ENCODE results near the gene YBEY.
"Not testable (repeated sequence)": the region's sequence is repeated elsewhere in the genome, so short reads cannot be mapped to it uniquely, and the experiment has no call there.

YBEY gene

DNA sequence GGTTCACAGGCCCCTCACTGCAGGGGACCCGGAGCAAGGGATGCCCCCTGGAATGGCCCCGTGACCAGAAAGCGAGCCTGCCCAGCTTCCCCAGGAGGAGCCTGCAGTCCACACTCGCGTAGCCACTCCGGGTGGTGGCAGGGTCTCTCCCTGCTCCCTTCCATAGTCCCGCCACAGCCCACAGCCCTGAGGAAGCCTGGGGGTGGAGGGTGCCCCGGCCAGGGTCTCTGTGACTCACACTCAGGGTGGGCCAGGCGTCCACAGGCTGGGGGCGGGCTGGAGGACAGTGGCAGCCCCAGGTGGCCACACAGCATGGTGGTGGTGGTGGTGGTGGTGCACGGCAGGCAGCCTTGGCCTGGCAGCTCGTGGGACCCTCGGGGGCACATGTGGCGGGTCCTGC lies 15.6 kb downstream of the YBEY start:
- no peak for DNase-seq (ENCODE audit: low read depth, low spot score)
- POLR2A ChIA-PET = no interaction called here
- H3K4me3 ChIP-seq (ENCODE audit: low read depth, low read length) = no peak overlapping the region
- CTCF ChIA-PET = no interaction called here
- TF ChIP-seq, protein P1, sequence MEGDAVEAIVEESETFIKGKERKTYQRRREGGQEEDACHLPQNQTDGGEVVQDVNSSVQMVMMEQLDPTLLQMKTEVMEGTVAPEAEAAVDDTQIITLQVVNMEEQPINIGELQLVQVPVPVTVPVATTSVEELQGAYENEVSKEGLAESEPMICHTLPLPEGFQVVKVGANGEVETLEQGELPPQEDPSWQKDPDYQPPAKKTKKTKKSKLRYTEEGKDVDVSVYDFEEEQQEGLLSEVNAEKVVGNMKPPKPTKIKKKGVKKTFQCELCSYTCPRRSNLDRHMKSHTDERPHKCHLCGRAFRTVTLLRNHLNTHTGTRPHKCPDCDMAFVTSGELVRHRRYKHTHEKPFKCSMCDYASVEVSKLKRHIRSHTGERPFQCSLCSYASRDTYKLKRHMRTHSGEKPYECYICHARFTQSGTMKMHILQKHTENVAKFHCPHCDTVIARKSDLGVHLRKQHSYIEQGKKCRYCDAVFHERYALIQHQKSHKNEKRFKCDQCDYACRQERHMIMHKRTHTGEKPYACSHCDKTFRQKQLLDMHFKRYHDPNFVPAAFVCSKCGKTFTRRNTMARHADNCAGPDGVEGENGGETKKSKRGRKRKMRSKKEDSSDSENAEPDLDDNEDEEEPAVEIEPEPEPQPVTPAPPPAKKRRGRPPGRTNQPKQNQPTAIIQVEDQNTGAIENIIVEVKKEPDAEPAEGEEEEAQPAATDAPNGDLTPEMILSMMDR (IDR thresholded peaks at IDR 0.05; ENCODE audit: insufficient read depth, low read length, missing control alignments) = no peak

DNA sequence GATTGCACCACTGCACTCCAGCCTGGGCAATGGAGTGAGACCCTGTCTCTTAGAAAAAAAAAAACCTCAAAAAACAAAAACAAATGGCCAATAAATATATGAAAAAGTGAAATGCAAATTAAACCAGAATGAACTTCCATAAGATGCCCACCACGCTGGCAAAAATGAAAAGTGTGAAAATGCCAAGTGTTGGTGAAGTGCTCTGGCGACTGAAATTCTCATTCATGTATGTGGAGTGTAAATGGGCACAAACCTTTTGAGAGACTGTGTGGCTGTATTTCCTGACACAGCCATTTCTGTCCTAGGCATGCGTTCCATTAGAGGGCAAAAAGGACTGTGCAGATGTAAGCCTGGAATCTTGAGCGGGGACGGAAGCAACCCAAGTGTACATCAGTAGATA lies 18.3 kb downstream of the YBEY start:
- POLR2A ChIA-PET = no interaction called here
- CTCF ChIA-PET = no interaction called here
- TF ChIP-seq, protein P1 (IDR thresholded peaks at IDR 0.05; ENCODE audit: insufficient read depth, low read length, missing control alignments) = no peak
- no peak for DNase-seq (ENCODE audit: low read depth, low spot score)
- H3K4me3 ChIP-seq (ENCODE audit: low read depth, low read length) = no peak overlapping the region

- H3K4me3 ChIP-seq (ENCODE audit: low read depth, low read length) = no peak overlapping the region
- ChIA-PET CTCF (interaction anchor here (1.1 kb wide), 1 partner anchor 161 kb away, joined by 3 read pairs; no protein-coding TSS in a partner anchor), POLR2A (no interaction called here)
- no peak for DNase-seq (ENCODE audit: low read depth, low spot score)
- TF ChIP-seq, protein P1 (IDR thresholded peaks at IDR 0.05; ENCODE audit: insufficient read depth, low read length, missing control alignments) = no peak
These were observed 18.8 kb downstream of the YBEY start for GRCh38 chr21:46304955-46305354.

- ChIA-PET POLR2A (no interaction called here), CTCF (interaction anchor here (1.1 kb wide), 1 partner anchor 165 kb away, joined by 5 read pairs; no protein-coding TSS in a partner anchor)
- H3K4me3 ChIP-seq (ENCODE audit: low read depth, low read length) = no peak overlapping the region
- TF ChIP-seq, protein P1 (IDR thresholded peaks at IDR 0.05; ENCODE audit: insufficient read depth, low read length, missing control alignments) = no peak
- no peak for DNase-seq (ENCODE audit: low read depth, low spot score)
These were observed 21.5 kb downstream of the YBEY start for GRCh38 chr21:46307625-46308024.

GRCh38 chr21:46308431-46308830 lies 22.3 kb downstream of the YBEY start:
- CTCF ChIA-PET = no interaction called here
- POLR2A ChIA-PET = no interaction called here
- TF ChIP-seq, protein P1 (IDR thresholded peaks at IDR 0.05; ENCODE audit: insufficient read depth, low read length, missing control alignments) = no peak
- no peak overlapping the region for H3K4me3 ChIP-seq (ENCODE audit: low read depth, low read length)
- no peak for DNase-seq (ENCODE audit: low read depth, low spot score)

- DNase-seq (ENCODE audit: low read depth, low spot score); H3K4me3 ChIP-seq (ENCODE audit: low read depth, low read length); POLR2A ChIA-PET: not testable (repeated sequence)
- CTCF ChIA-PET = interaction anchor here (1.0 kb wide), 1 partner anchor 22 kb away, joined by 3 read pairs; no protein-coding TSS in a partner anchor
These were observed 24.1 kb downstream of the YBEY start for GRCh38 chr21:46310260-46310659.

GRCh38 chr21:46311568-46311967 lies 25.4 kb downstream of the YBEY start:
- POLR2A ChIA-PET = no interaction called here

More at GRCh38 chr21:46311568-46311967, 25.4 kb downstream of the YBEY start:
- DNase-seq (ENCODE audit: low read depth, low spot score) = no peak
- TF ChIP-seq, protein P1 (IDR thresholded peaks at IDR 0.05; ENCODE audit: insufficient read depth, low read length, missing control alignments) = no peak
- no peak overlapping the region for H3K4me3 ChIP-seq (ENCODE audit: low read depth, low read length)
- CTCF ChIA-PET = no interaction called here

Measured in AG04449 (cell line).